ENCODE measurements around the gene GNG2. TPM values are rescaled to one million over a fixed set of nuclear protein-coding genes. Genes with fewer than 3 reads are reported as not detected.

Gene GNG2
- total RNA-seq, 1 experiment from 2014 or later = not detected

DNA sequence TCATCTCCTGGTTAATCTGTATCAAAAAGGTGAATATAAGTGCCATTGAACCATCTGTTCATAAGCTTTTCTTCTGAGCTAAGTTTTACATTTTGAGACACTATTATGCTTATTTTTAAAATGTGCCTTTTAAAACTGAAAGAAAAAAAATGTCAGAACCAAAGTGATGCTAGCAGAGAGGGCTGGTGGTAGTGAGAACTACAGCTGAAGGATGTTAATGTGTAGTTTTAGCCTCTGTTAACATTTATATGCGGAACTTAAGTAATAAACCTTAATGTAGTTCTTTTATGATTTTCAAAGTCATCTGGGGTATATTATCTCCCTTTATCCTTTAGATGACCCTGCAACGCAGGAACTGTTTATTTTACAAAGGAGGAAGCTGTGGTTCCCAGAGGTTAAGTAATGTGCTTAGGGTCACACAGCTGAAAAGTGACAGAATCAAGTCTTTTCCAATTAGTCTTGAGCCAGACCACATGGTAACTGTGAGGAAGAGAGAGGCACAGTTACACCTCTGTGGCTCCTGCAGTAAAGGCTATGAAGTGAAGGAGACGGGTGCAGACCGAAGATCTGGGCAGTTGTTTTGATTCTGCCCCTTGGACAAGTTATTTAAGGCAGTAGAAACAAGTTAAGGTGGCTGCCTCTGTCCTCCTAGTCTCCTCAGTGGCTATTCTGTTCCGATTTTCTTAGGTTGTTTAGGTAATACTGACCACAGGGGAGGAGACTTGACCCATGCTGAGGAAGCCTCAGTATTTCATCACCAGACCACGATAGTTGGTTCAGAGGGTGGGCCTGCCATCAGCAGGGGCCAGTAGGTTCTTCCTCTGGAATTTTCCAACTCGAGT lies 23.9 kb downstream of the GNG2 start:
- no peaks in the 10 kb centered on the region for H3K36me3 Mint-ChIP-seq (ENCODE audit: insufficient read depth, unreplicated experiment)
- H3K4me1 Mint-ChIP-seq (ENCODE audit: low read depth, unreplicated experiment) = peaks cover 13% of the 10 kb centered on the region
- no peak for TF ChIP-seq CTCF (IDR thresholded peaks at IDR 0.05; ENCODE audit: unreplicated experiment)
- no peak overlapping the region for H3K4me3 Mint-ChIP-seq (ENCODE audit: low read depth, unreplicated experiment)
- intact Hi-C loops (cut with micrococcal nuclease; ENCODE audit: unreplicated experiment) = no loop called here
- CTCF ChIA-PET = interaction anchor here (0.6 to 1.2 kb wide), 2 partner anchors 16 to 24 kb away, joined by 3 read pairs; partner anchors contain the start of gene GNG2
- BruUV-seq (replicated peaks) = no TSS peak
- DNase-seq = no peak
- H3K27ac Mint-ChIP-seq (ENCODE audit: unreplicated experiment) = no peak overlapping the region
- no peaks in the 10 kb centered on the region for H3K9me3 Mint-ChIP-seq (ENCODE audit: low read depth, unreplicated experiment)
- H3K27me3 Mint-ChIP-seq (ENCODE audit: unreplicated experiment) = peaks cover 13% of the 10 kb centered on the region

DNA sequence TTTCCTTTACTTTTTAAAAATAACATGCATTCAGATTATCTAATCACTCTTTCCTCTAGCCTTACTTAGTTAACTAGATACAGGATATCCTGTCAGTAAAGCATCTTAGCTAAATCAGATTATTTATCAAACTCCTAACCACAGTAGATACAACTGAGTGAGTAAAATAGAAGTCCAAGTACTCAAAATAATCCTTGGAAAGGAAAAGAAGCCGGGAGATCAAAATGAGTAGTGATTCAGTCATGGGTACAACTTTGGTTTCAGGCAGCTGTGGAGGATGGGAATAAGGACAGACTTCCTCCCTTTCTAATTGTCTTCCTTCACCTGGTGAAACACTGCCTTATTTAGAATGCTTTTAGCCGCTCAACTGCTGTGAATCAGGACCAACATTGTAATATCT lies 29.4 kb downstream of the GNG2 start:
- no TSS peak for BruUV-seq (replicated peaks)
- no peak overlapping the region for H3K4me3 Mint-ChIP-seq (ENCODE audit: low read depth, unreplicated experiment)
- H3K27me3 Mint-ChIP-seq (ENCODE audit: unreplicated experiment) = peaks cover 32% of the 10 kb centered on the region
- peaks cover 2% of the 10 kb centered on the region for H3K4me1 Mint-ChIP-seq (ENCODE audit: low read depth, unreplicated experiment)
- intact Hi-C loops (cut with micrococcal nuclease; ENCODE audit: unreplicated experiment) = no loop called here
- no peak for TF ChIP-seq CTCF (IDR thresholded peaks at IDR 0.05; ENCODE audit: unreplicated experiment)
- no peak for DNase-seq
- H3K9me3 Mint-ChIP-seq (ENCODE audit: low read depth, unreplicated experiment) = no peaks in the 10 kb centered on the region
- H3K27ac Mint-ChIP-seq (ENCODE audit: unreplicated experiment) = no peak overlapping the region
- CTCF ChIA-PET = interaction anchor here (0.6 kb wide), 1 partner anchor 593 kb away, joined by 3 read pairs; no protein-coding TSS in a partner anchor
- H3K36me3 Mint-ChIP-seq (ENCODE audit: insufficient read depth, unreplicated experiment) = no peaks in the 10 kb centered on the region

DNA sequence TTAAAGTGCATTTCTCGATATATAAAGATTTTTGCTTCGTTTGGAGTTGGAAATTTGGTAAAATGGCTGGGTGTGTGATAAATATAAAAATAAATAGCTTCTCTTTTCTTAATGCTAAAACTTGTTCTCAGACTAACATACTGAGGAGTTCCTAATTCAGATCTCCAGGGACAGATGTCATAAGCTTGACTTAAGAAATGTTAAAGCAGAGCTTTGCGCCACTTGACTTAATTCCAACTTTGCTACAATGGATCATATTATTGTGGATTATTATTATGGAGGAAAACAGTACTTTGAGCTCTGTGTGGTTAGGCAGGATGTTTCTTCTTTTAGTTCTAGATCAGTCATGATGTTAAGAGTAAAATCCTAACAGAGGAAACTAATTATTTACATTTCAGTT lies 33.8 kb downstream of the GNG2 start:
- CTCF ChIA-PET = no interaction called here
- H3K4me1 Mint-ChIP-seq (ENCODE audit: low read depth, unreplicated experiment) = no peaks in the 10 kb centered on the region
- no peak for TF ChIP-seq CTCF (IDR thresholded peaks at IDR 0.05; ENCODE audit: unreplicated experiment)
- intact Hi-C loops (cut with micrococcal nuclease; ENCODE audit: unreplicated experiment) = no loop called here
- H3K9me3 Mint-ChIP-seq (ENCODE audit: low read depth, unreplicated experiment) = no peaks in the 10 kb centered on the region
- no peaks in the 10 kb centered on the region for H3K36me3 Mint-ChIP-seq (ENCODE audit: insufficient read depth, unreplicated experiment)
- no peak overlapping the region for H3K27ac Mint-ChIP-seq (ENCODE audit: unreplicated experiment)
- no peak for DNase-seq
- H3K27me3 Mint-ChIP-seq (ENCODE audit: unreplicated experiment) = peaks cover 19% of the 10 kb centered on the region
- no TSS peak for BruUV-seq (replicated peaks)
- H3K4me3 Mint-ChIP-seq (ENCODE audit: low read depth, unreplicated experiment) = no peak overlapping the region

GRCh38 chr14:51895375-51895774 lies 35.0 kb downstream of the GNG2 start:
- intact Hi-C loops (cut with micrococcal nuclease; ENCODE audit: unreplicated experiment) = no loop called here
- BruUV-seq (replicated peaks) = no TSS peak
- H3K27me3 Mint-ChIP-seq (ENCODE audit: unreplicated experiment) = peaks cover 18% of the 10 kb centered on the region
- no peaks in the 10 kb centered on the region for H3K36me3 Mint-ChIP-seq (ENCODE audit: insufficient read depth, unreplicated experiment)
- no peak overlapping the region for H3K27ac Mint-ChIP-seq (ENCODE audit: unreplicated experiment)
- CTCF ChIA-PET = no interaction called here
- H3K4me1 Mint-ChIP-seq (ENCODE audit: low read depth, unreplicated experiment) = no peaks in the 10 kb centered on the region
- no peaks in the 10 kb centered on the region for H3K9me3 Mint-ChIP-seq (ENCODE audit: low read depth, unreplicated experiment)
- no peak overlapping the region for H3K4me3 Mint-ChIP-seq (ENCODE audit: low read depth, unreplicated experiment)
- no peak for TF ChIP-seq CTCF (IDR thresholded peaks at IDR 0.05; ENCODE audit: unreplicated experiment)
- no peak for DNase-seq

Data from Calu3 (cell line).